Measurements from ENCODE around the gene DNAJB6. TPM values are rescaled to one million over a fixed set of nuclear protein-coding genes. Genes with fewer than 3 reads are reported as not detected.

DNAJB6 gene
- total RNA-seq, 2 donors from 2014 or later: 103 to 116 TPM

GRCh38 chr7:157337316-157338149 lies 729 bp downstream of the DNAJB6 start:
- peak overlapping the region; percentile 98 for H3K27ac Mint-ChIP-seq
- peak; percentile 78 for ATAC-seq (replicated peaks in 1 of 2)
- H3K9me3 Mint-ChIP-seq: no peaks in the 10 kb centered on the region
- peaks cover 8 to 12% of the 10 kb centered on the region in 2 donors for H3K36me3 Mint-ChIP-seq (ENCODE audit: insufficient read depth in 2 of 2)
- peak overlapping the region; percentile 87 to 99 for H3K4me3 Mint-ChIP-seq
- H3K27me3 Mint-ChIP-seq (ENCODE audit: low read depth): peaks cover 9% of the 10 kb centered on the region
- DNase-seq: peak; percentile 83 to 84
- H3K4me1 Mint-ChIP-seq (ENCODE audit: low read depth): peaks cover 35% of the 10 kb centered on the region

- H3K36me3 Mint-ChIP-seq (ENCODE audit: insufficient read depth in 2 of 2): peaks cover 8 to 12% of the 10 kb centered on the region in 2 donors
- DNase-seq: peak; percentile 59 to 69
- H3K4me3 Mint-ChIP-seq: peak overlapping the region; percentile 68 to 87
- H3K27ac Mint-ChIP-seq: peak overlapping the region; percentile 18
- peaks cover 52% of the 10 kb centered on the region for H3K4me1 Mint-ChIP-seq (ENCODE audit: low read depth)
- no peak for ATAC-seq (replicated peaks in 1 of 2)
- H3K27me3 Mint-ChIP-seq (ENCODE audit: low read depth): peaks cover 5% of the 10 kb centered on the region
- no peaks in the 10 kb centered on the region for H3K9me3 Mint-ChIP-seq
Observed at GRCh38 chr7:157339777-157340677, 3.2 kb downstream of the DNAJB6 start.

DNA sequence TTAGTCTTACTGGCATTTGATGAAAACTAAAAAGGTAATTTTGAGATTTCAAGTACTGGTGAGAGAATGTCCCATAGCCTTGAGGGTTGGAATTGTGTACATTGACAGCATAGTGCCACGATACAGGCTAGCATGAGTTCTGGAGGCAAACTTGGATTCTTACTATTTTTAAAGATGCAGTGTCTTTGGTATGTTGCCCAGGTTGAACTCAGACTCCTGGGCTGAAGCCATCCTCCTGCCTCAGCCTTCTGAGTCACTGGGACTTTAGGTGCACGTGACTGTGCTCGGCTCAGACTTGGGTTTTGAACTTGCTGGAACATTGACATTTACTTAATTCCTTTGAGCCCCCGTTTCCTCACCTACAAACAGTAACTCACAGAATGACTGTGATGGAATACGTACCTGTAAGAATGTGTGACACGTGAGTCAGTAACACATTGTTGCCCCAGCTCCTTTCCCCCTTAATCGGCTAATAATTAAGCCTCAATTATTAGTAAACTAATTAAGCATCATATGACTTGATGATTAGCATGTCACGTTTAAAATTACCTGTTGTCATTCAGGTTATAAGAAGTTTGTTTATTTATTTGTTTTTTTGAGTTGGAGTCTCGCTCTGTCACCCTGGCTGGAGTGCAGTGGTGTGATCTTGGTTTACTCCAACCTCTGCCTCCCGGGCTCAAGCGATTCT lies 10.6 kb downstream of the DNAJB6 start:
- H3K4me1 Mint-ChIP-seq (ENCODE audit: low read depth): peaks cover 87% of the 10 kb centered on the region
- peak; percentile 70 to 85 for ATAC-seq (replicated peaks in 1 of 2)
- peak in 1 of 2 donors; percentile 28 for DNase-seq
- no peaks in the 10 kb centered on the region for H3K27me3 Mint-ChIP-seq (ENCODE audit: low read depth)
- no peaks in the 10 kb centered on the region for H3K36me3 Mint-ChIP-seq (ENCODE audit: insufficient read depth in 2 of 2)
- no peak overlapping the region for H3K27ac Mint-ChIP-seq
- H3K4me3 Mint-ChIP-seq: peak overlapping the region; percentile 45 to 51
- H3K9me3 Mint-ChIP-seq: no peaks in the 10 kb centered on the region

GRCh38 chr7:157348548-157348947 lies 11.7 kb downstream of the DNAJB6 start:
- Mint-ChIP-seq H3K9me3 (no peaks in the 10 kb centered on the region), H3K27me3 (ENCODE audit: low read depth) (no peaks in the 10 kb centered on the region), H3K4me1 (ENCODE audit: low read depth) (peaks cover 87% of the 10 kb centered on the region), H3K36me3 (ENCODE audit: insufficient read depth in 2 of 2) (no peaks in the 10 kb centered on the region), H3K27ac (peak overlapping the region; percentile 11), H3K4me3 (no peak overlapping the region)
- no peak for DNase-seq
- ATAC-seq (replicated peaks in 1 of 2): no peak

DNA sequence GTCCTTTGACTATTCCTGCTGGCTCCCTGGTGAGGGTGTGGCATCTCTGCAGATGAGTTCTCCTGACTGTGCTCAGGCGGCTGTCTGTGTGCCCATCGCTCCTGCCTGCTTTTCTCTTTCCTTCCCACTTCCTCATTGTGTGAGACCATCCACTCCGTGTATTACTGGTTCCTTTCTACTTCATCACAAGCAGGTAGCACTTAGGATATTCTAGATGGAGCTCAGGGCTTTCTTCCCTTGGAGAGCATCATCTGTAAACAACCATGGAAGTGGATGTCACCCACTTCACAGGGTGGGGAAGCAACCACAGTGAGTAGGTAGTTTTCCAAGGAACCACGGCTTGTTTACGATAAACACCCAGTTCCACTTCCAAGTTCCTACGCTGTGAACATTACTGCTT lies 15.7 kb downstream of the DNAJB6 start:
- H3K27ac Mint-ChIP-seq: peak overlapping the region; percentile 82
- H3K36me3 Mint-ChIP-seq (ENCODE audit: insufficient read depth in 2 of 2): peaks cover 2% of the 10 kb centered on the region in 2 donors
- peak overlapping the region; percentile 4 to 79 for H3K4me3 Mint-ChIP-seq
- H3K9me3 Mint-ChIP-seq: no peaks in the 10 kb centered on the region
- ATAC-seq (replicated peaks in 1 of 2) (peak in 1 of 2 donors; percentile 31), DNase-seq (no peak)
- no peaks in the 10 kb centered on the region for H3K27me3 Mint-ChIP-seq (ENCODE audit: low read depth)
- peaks cover 96% of the 10 kb centered on the region for H3K4me1 Mint-ChIP-seq (ENCODE audit: low read depth)

GRCh38 chr7:157355784-157356511 lies 19.1 kb downstream of the DNAJB6 start:
- no peaks in the 10 kb centered on the region for H3K9me3 Mint-ChIP-seq
- H3K4me3 Mint-ChIP-seq: no peak overlapping the region
- H3K27me3 Mint-ChIP-seq (ENCODE audit: low read depth): no peaks in the 10 kb centered on the region
- peak overlapping the region; percentile 82 for H3K27ac Mint-ChIP-seq
- DNase-seq: no peak
- peaks cover 84% of the 10 kb centered on the region for H3K4me1 Mint-ChIP-seq (ENCODE audit: low read depth)
- H3K36me3 Mint-ChIP-seq (ENCODE audit: insufficient read depth in 2 of 2): peaks cover 4 to 15% of the 10 kb centered on the region in 2 donors
- no peak for ATAC-seq (replicated peaks in 1 of 2)

DNA sequence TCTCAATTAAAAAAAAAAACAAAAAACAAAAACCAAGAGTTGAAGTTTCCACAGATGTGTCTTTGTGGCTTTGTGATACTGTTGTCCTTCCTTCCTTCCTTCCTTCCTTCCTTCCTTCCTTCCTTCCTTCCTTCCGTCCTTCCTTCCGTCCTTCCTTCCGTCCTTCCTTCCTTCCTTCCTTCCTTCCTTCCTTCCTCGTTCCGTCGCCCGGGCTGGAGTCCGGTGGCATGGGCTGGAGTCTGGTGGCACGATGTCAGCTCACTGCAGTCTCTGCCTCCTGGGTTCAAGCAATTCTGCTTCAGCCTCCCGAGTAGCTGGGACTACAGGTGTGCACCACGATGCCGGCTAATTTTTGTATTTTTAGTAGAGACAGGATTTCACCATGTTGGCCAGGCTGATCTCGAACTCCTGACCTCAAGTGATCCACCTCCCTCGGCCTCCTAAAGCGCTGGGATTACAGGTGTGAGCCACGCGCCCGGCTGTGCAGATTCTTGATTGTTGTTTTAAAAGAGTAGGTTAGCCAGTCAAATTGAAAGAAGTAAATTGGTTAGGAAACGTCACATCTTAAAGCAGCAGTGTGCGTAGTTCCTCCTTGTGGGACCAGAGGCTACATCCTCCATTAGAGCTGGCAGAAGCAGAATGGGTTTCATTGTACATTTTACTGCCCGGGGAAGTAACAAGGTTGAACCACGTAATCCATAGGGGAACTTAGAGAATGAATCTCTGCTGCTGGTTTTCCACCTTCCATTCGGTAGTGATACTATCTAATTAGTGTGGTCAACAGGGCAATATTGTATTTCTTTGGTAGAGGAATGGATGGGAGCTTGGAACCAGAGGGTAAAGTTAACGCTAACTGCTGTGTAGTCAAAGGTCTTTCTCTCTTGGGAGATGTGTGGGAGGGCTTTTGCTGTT lies 20.6 kb downstream of the DNAJB6 start:
- Mint-ChIP-seq H3K9me3 (no peaks in the 10 kb centered on the region), H3K27me3 (ENCODE audit: low read depth) (no peaks in the 10 kb centered on the region), H3K4me1 (ENCODE audit: low read depth) (peaks cover 70% of the 10 kb centered on the region), H3K27ac (peak overlapping the region; percentile 82), H3K4me3 (peak overlapping the region; percentile 50 to 58), H3K36me3 (ENCODE audit: insufficient read depth in 2 of 2) (peaks cover 4 to 22% of the 10 kb centered on the region in 2 donors)
- ATAC-seq (replicated peaks in 1 of 2): peak; percentile 73 to 89
- peak in 1 of 2 donors; percentile 20 for DNase-seq

DNA sequence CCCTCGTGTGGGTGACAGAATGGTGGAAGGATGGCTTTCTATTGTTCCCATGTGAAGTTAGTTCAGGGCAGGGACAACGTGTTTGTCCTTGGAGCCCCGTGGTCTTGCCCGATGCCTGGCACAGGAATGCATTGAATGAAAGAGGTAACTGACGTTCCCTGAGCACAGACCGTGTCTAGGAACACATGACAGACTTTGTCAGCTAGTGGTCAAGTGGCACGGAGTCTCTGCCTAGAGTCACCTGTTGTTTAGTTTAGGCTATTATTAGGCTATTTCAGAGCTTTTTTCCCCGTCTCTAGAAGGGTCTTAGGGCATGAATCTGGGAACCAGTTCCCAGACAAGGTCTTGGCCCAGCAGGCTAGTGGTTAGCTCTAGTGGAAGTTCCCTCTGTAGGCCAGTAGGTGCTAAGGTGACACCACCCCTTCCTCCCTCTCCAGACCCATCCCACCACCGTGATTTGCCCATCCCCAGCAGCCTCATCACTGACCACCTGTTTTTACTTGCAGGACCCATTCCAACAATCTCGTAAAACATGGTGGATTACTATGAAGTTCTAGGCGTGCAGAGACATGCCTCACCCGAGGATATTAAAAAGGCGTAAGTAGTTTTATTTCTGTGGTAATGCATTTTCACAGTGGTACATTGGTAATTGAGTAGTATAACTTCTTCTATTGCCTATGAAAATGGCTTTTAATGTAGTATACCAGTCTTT lies 21.4 kb downstream of the DNAJB6 start:
- H3K9me3 Mint-ChIP-seq: no peaks in the 10 kb centered on the region
- H3K4me3 Mint-ChIP-seq: peak overlapping the region in 1 of 2 donors; percentile 50
- peak overlapping the region; percentile 82 for H3K27ac Mint-ChIP-seq
- ATAC-seq (replicated peaks in 1 of 2) (no peak), DNase-seq (no peak)
- H3K4me1 Mint-ChIP-seq (ENCODE audit: low read depth): peaks cover 62% of the 10 kb centered on the region
- H3K36me3 Mint-ChIP-seq (ENCODE audit: insufficient read depth in 2 of 2): peaks cover 7 to 29% of the 10 kb centered on the region in 2 donors
- H3K27me3 Mint-ChIP-seq (ENCODE audit: low read depth): no peaks in the 10 kb centered on the region

DNA sequence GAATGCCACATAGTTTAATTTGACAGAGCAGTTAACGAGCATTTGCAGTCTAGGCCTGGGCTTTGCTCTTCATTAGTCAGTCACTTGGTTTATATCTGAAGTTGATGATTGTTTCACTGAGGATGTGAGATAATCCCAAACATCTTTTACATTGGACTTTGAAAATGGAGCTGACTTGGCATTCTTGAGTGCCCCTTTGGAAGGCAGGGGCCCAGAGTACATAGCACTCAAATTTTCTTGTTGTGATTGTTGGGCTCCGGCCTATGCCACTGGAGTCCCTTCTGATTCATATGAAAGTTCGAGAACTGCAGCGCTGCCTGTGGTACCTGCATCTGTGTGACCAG lies 21.9 kb downstream of the DNAJB6 start:
- Mint-ChIP-seq H3K9me3 (no peaks in the 10 kb centered on the region), H3K27ac (peak overlapping the region; percentile 57)
- ATAC-seq (replicated peaks in 1 of 2): no peak

DNA sequence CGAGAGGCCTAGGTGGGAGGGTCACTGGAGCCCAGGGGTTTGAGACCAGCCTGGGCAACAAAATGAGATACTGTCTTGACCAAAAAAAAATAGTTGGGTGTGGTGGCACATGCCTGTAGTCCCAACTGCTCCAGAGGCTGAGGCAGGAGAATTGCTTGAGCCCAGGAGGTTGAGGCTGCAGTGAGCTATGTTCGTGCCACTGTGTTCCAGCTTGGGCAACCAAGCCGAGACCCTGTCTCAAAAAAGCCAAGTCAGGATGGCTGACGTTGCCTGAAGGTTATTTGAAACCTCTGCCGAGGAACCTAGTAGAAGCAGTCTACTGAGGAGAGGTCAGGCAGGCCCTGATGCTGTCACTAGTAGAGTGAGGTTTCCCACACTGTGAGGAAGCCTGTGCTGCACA lies 22.8 kb downstream of the DNAJB6 start:
- no peaks in the 10 kb centered on the region for H3K27me3 Mint-ChIP-seq (ENCODE audit: low read depth)
- H3K4me3 Mint-ChIP-seq: no peak overlapping the region
- ATAC-seq (replicated peaks in 1 of 2) (no peak), DNase-seq (no peak)
- H3K36me3 Mint-ChIP-seq (ENCODE audit: insufficient read depth in 2 of 2): peaks cover 8 to 33% of the 10 kb centered on the region in 2 donors
- peaks cover 51% of the 10 kb centered on the region for H3K4me1 Mint-ChIP-seq (ENCODE audit: low read depth)
- H3K27ac Mint-ChIP-seq: no peak overlapping the region
- no peaks in the 10 kb centered on the region for H3K9me3 Mint-ChIP-seq

More for the DNA sequence above, 21.9 kb downstream of the DNAJB6 start:
- Mint-ChIP-seq H3K36me3 (ENCODE audit: insufficient read depth in 2 of 2) (peaks cover 7 to 30% of the 10 kb centered on the region in 2 donors), H3K4me3 (no peak overlapping the region), H3K27me3 (ENCODE audit: low read depth) (no peaks in the 10 kb centered on the region), H3K4me1 (ENCODE audit: low read depth) (peaks cover 56% of the 10 kb centered on the region)
- no peak for DNase-seq

DNA sequence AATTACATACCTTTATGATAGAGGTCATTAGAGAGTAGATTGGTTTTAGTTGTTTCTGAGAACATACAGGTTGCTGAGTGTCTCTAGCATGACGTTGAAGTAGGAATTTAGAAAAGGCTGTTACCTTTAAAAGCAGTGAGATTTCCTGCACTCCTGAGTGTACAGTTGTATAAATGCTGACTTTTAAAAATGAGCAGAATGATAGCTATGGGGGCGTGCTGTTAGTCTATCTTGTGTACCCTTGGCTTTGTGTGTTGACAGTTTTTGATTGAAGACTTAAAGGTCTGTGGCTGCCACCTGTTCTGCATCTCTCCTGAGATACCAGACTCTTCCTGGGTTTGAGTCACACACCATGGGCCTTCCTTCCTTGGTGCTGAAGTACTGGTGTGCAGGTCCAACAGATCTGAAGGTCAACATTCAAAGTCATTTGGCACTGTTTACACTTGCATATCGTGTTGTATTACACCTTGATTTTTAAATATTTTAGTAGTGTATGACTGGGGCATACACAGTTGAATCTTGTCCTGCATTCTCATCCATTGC lies 23.8 kb downstream of the DNAJB6 start:
- H3K36me3 Mint-ChIP-seq (ENCODE audit: insufficient read depth in 2 of 2): peaks cover 7 to 39% of the 10 kb centered on the region in 2 donors
- no peaks in the 10 kb centered on the region for H3K27me3 Mint-ChIP-seq (ENCODE audit: low read depth)
- no peak overlapping the region for H3K27ac Mint-ChIP-seq
- peaks cover 41% of the 10 kb centered on the region for H3K4me1 Mint-ChIP-seq (ENCODE audit: low read depth)
- no peaks in the 10 kb centered on the region for H3K9me3 Mint-ChIP-seq
- DNase-seq (no peak), ATAC-seq (replicated peaks in 1 of 2) (no peak)
- H3K4me3 Mint-ChIP-seq: no peak overlapping the region

All from activated T-cell treated with anti-CD3 and anti-CD28 coated beads, Interleukin-2, amount 50 U/mL, for 72 hours (primary cell).